Tibial nerve (tissue), 3 donors: ENCODE data around the gene PLA2G1B.

Source experiments
- CTCF ChIP-seq, 5 experiments: fragments of 200-600 bp in 3 of 5; fragments of 450-650 bp in 2 of 5; sonication (generic) in 3 of 5; IDR thresholded peaks; one replicate each; pipeline ENCODE4 v1.5.1; 2016 to 2019; ENCODE audit warnings: antibody characterized with exemption in 5 of 5, mild to moderate bottlenecking in 3 of 5, moderate library complexity in 2 of 5
- POLR2A ChIP-seq, 2 donors: fragments of 450-650 bp; IDR thresholded peaks; one replicate each; pipeline ENCODE4 v1.6.1; 2017; ENCODE audit warnings: antibody characterized with exemption in 2 of 2, mild to moderate bottlenecking in 2 of 2, moderate library complexity in 2 of 2

- TF ChIP-seq POLR2A (IDR thresholded peaks at IDR 0.05) (no peak), CTCF (IDR thresholded peaks at IDR 0.05) (no peak)
Measured at GRCh38 chr12:120328228-120328627, 649 bp upstream of the PLA2G1B start.
